GM18505 (cell line): ENCODE data around the gene DSCAM.
"Not testable (repeated sequence)": the region's sequence is repeated elsewhere in the genome, so short reads cannot be mapped to it uniquely, and the experiment has no call there.

ENCODE experiments used
- ATAC-seq: cut with Tn5 transposase; IDR thresholded peaks from one replicate; pipeline ENCODE4 v1.9.1; 2021; ENCODE audit not compliant: unreplicated experiment
- POLR2A ChIP-seq: IDR thresholded peaks from 4 replicates; pipeline ENCODE4 v1.6.1; 2011; ENCODE audit warnings: borderline replicate concordance; ENCODE audit not compliant: insufficient read depth, insufficient read length; ENCODE audit errors: extremely low read depth

Gene DSCAM

DNA sequence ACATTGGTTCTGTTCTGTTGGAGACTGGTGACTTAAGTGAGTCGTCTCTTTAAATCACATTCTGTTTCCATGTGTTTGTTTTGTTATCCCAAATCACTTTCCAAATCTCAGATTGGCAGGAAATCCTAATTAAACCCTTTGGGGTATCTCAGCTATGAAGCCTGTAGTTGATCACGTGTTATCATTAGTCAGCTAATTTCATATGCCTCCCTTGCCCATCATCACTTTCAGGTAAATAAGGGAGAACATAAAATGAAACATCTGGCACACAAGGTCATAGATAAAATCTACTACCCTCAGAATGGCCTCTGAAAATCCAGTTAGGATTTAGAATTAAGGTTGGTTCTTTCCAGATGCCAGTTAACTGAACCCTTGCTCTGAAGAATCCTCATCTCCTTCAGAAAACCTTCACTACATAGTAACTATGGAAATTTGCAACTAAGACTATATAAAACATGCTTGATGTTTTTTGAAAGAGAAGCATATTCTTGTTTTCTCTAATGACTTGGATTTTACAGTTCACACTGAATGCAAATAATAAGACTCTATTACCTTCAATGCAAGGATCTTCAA lies 401.5 kb downstream of the DSCAM start:
- TF ChIP-seq POLR2A = no peak
- ATAC-seq = no peak

DNA sequence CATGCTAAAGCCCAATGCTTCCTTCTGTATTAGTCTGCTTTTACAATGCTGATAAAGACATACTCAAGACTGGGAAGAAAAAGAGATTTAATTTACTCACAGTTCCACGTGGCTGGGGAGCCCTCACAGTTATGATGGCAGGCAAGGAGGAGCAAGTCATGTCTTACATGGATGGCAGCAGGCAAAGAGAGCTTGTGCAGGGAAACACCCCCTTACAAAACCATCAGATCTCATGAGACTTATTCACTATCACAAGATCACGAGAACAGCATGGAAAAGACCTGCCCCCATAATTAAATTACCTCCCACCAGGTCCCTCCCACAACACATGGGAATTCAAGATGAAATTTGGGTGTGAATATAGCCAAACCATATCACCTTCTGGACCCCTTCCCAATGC lies 407.4 kb downstream of the DSCAM start:
- ATAC-seq = not testable (repeated sequence)

DNA sequence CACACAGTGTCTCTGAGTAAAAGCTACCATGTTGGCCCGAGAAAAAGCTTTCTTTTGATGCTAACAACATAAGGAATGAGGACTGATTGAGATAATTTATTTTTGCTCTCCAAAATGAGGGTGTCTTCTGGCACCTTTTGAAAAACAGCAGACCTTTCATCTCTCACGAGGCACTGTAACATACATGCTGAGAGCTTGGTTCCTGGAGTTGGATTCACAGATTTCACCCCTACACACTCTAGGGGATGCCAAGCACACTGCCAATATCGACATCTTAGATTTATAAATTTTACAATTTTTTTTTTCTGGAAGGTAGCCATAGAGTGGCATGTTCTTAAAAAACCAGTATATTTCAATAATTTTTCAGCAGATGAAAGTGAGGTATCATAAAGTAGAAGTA lies 408.3 kb downstream of the DSCAM start:
- no peak for TF ChIP-seq POLR2A
- ATAC-seq = no peak

- no peak for TF ChIP-seq POLR2A
- ATAC-seq = no peak
Measured at GRCh38 chr21:40436261-40436660, 410.7 kb downstream of the DSCAM start.

- ATAC-seq = no peak
- no peak for TF ChIP-seq POLR2A
Measured at GRCh38 chr21:40433538-40433937, 413.4 kb downstream of the DSCAM start.

- ATAC-seq = no peak
- TF ChIP-seq POLR2A = no peak
Measured at GRCh38 chr21:40425981-40426380, 421.0 kb downstream of the DSCAM start.

DNA sequence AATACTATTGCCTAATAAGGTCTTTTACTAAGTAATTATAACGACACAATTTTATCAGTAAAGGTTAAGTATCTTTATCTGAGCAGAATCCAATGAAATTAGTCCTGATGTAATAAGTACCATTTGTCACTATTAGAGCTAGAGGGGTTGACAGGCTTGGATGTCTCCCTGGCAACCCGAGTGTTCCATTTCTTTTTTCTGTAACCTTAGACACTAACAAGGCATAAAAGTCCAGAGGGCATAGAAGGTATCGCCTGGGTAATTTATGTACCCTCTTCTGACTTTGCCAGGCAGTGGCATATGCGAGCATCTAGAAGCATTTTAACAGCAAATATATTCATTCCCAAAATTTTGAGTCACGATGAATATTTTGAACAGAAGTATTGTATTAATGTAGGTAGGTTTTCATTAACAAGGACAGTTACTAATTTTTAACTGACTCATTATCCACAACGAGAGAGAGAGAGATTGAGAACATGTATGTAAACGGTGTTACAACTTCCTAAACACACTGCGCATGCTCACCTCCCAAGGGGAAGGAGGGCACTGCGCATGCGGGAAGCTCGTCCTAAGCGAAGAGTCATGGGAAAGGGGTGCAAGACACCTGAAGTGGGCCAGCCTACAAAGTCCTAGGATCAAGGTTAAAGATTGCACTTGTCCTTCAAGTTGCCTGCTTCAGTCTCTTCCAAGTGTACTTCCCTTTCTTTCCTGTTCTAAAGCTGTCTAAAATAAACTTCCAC lies 423.9 kb downstream of the DSCAM start:
- no peak for TF ChIP-seq POLR2A
- ATAC-seq = no peak

GRCh38 chr21:40421121-40421520 lies 425.8 kb downstream of the DSCAM start:
- ATAC-seq = no peak
- no peak for TF ChIP-seq POLR2A

DNA sequence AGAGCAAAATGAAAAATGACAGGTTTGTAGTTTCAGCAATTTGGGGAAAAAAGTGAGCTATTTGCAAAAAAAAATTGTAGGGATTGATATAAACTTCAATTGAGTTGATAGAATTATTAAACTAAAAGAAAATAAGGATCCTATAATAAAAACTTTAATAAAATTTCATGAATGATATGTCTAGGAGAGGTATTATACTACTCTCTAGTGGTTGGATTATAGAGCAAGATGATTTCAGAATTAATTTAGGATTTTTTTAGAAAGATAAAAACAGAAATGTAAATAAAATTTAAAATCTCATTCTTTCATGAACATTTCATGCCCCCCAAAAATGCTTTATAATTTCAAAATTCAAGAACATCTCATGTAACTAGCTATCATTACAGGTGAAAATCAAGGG lies 430.4 kb downstream of the DSCAM start:
- no peak for TF ChIP-seq POLR2A
- no peak for ATAC-seq

GRCh38 chr21:40408561-40408960 lies 438.4 kb downstream of the DSCAM start:
- no peak for TF ChIP-seq POLR2A
- no peak for ATAC-seq

GRCh38 chr21:40404396-40404800 lies 442.6 kb downstream of the DSCAM start:
- no peak for ATAC-seq
- TF ChIP-seq POLR2A = no peak

DNA sequence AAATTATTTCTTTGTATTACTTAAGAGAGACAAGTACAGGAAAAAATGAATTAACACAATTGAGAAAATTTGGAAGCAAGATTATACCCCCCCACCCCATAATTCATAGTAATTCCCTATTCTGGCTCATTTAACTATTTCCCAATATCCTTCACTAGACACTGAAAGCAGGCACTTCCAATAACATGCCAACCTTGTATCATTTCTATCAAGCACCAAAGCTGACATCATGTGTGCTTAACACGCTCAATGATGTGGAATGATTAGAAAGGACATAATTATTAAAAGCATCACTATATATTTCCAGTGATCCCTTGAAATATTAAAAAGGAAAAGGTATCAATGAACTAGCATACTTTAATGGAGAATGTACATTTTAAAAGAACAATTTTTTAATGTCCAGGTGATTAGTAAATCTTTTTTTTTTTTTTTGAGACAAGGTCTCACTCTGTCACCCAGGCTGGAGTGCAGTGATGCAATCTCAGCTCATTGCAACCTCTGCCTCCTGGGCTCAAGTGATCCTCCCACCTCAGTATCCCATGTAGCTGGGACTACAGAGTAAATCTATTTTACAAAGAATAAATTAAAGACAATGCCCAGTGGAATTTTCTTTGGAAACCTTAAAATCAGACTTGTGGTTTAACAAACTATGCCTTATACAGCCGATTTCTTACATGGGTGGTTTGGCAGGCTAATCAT lies 443.9 kb downstream of the DSCAM start:
- no peak for ATAC-seq
- no peak for TF ChIP-seq POLR2A

DNA sequence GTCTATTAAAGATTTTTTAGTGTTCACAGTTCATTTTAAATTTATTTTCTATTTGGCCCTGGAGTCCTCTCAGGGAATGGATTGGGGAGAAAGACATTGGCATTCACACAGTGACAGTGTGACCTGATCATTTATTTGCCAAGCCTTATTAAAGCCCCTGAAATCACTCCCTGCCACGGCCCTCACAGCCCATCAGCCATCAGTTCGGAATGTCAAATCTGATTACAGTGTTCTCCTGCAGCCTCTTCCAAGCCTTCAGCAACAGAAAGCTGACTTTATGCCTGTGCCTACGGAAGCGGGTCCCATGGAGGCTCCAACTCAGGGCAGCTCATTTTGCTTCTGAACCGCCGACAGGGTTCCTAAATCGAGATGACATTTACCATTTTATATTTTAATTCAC lies 451.2 kb downstream of the DSCAM start:
- ATAC-seq = no peak
- no peak for TF ChIP-seq POLR2A

DNA sequence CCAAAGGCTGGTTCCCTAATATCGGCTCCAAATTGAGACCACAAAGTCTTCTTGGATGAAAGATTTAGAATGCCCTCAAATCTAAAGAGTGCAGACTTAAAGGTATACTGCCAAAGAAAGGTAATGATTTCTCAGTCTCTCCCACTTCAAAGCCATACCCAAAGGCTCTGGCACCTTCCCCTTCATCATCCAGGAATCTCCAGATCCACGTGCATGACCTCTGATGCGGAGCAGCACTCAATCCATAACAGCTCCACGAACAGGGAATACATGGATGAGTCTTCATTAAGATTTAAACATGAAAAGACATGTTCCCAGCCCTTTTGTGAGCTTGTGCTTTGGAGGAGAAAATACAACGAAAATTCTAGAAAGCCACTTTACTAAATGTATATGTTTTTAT lies 453.9 kb downstream of the DSCAM start:
- no peak for ATAC-seq
- TF ChIP-seq POLR2A = no peak

- ATAC-seq = no peak
- TF ChIP-seq POLR2A = no peak
Measured at GRCh38 chr21:40388046-40388445, 458.9 kb downstream of the DSCAM start.
